GM12891 (cell line): ENCODE results near the gene GABBR2.

Experiments
- PAX5 ChIP-seq: IDR thresholded peaks from 2 replicates; pipeline ENCODE4 v1.6.1; 2011; ENCODE audit warnings: low read length, moderate library complexity, mild to moderate bottlenecking; ENCODE audit not compliant: insufficient read depth, severe bottlenecking
- POLR2A ChIP-seq: IDR thresholded peaks from 2 replicates; pipeline ENCODE4 v1.6.1; 2011; ENCODE audit warnings: low read depth, low read length, control low read depth
- POLR2AphosphoS5 ChIP-seq: IDR thresholded peaks from 2 replicates; pipeline ENCODE4 v1.6.1; 2011; ENCODE audit warnings: low read depth, low read length, control low read depth
- SPI1 ChIP-seq: IDR thresholded peaks from 2 replicates; pipeline ENCODE4 v1.6.1; 2011; ENCODE audit warnings: low read depth, low read length, control low read depth
- TAF1 ChIP-seq: IDR thresholded peaks from 2 replicates; pipeline ENCODE4 v1.6.1; 2011; ENCODE audit warnings: low read depth, low read length, control low read depth

GRCh38 chr9:98603821-98604383 lies 104.8 kb downstream of the GABBR2 start:
- TF ChIP-seq TAF1 (no peak), POLR2A (no peak), POLR2AphosphoS5 (no peak), SPI1 (no peak), PAX5 (no peak)
